Rectal smooth muscle tissue (tissue), 1 donor: ENCODE results near the gene MAPK9.

Experiments used
- H3K27ac ChIP-seq: one replicate; pipeline ENCODE4 v1.7.0; 2013; ENCODE audit warnings: low read depth, low read length, inconsistent platforms
- H3K27me3 ChIP-seq: one replicate; pipeline ENCODE4 v1.7.0; 2013; ENCODE audit warnings: low read length; ENCODE audit not compliant: control insufficient read depth, insufficient read depth
- H3K36me3 ChIP-seq: one replicate; pipeline ENCODE4 v1.7.0; 2013; ENCODE audit warnings: low read length; ENCODE audit not compliant: control insufficient read depth, insufficient read depth
- H3K4me1 ChIP-seq: one replicate; pipeline ENCODE4 v1.7.0; 2013; ENCODE audit warnings: low read length; ENCODE audit not compliant: control insufficient read depth, insufficient read depth
- H3K4me3 ChIP-seq: one replicate; pipeline ENCODE4 v1.7.0; 2013; ENCODE audit warnings: low read length
- H3K9ac ChIP-seq: one replicate; pipeline ENCODE4 v1.7.0; 2013; ENCODE audit warnings: low read length

The MAPK9 gene

GRCh38 chr5:180201051-180201987, 90.6 kb downstream of the MAPK9 start:
- Histone ChIP-seq H3K27ac (no peak overlapping the region), H3K36me3 (no peaks in the 10 kb centered on the region), H3K4me3 (no peak overlapping the region), H3K9ac (no peak overlapping the region), H3K4me1 (no peaks in the 10 kb centered on the region), H3K27me3 (no peaks in the 10 kb centered on the region)

- H3K4me1 ChIP-seq: no peaks in the 10 kb centered on the region
- H3K4me3 ChIP-seq: no peak overlapping the region
- no peak overlapping the region for H3K9ac ChIP-seq
- no peak overlapping the region for H3K27ac ChIP-seq
- H3K36me3 ChIP-seq: no peaks in the 10 kb centered on the region
- H3K27me3 ChIP-seq: no peaks in the 10 kb centered on the region
Observed at GRCh38 chr5:180199390-180199789, 92.5 kb downstream of the MAPK9 start.

- Histone ChIP-seq H3K36me3 (no peaks in the 10 kb centered on the region), H3K9ac (no peak overlapping the region), H3K27ac (no peak overlapping the region), H3K4me1 (no peaks in the 10 kb centered on the region), H3K4me3 (no peak overlapping the region), H3K27me3 (no peaks in the 10 kb centered on the region)
Observed at GRCh38 chr5:180198208-180198607, 93.7 kb downstream of the MAPK9 start.

- H3K27me3 ChIP-seq: no peaks in the 10 kb centered on the region
- no peaks in the 10 kb centered on the region for H3K36me3 ChIP-seq
- H3K4me3 ChIP-seq: no peak overlapping the region
- no peak overlapping the region for H3K9ac ChIP-seq
- no peaks in the 10 kb centered on the region for H3K4me1 ChIP-seq
- no peak overlapping the region for H3K27ac ChIP-seq
Observed at GRCh38 chr5:180197016-180197702, 94.7 kb downstream of the MAPK9 start.

- Histone ChIP-seq H3K27me3 (no peaks in the 10 kb centered on the region), H3K4me3 (no peak overlapping the region), H3K27ac (no peak overlapping the region), H3K4me1 (no peaks in the 10 kb centered on the region), H3K36me3 (no peaks in the 10 kb centered on the region), H3K9ac (no peak overlapping the region)
Observed at GRCh38 chr5:180194410-180195345, 97.2 kb downstream of the MAPK9 start.

GRCh38 chr5:180193749-180194375, 98.0 kb downstream of the MAPK9 start:
- no peak overlapping the region for H3K9ac ChIP-seq
- no peaks in the 10 kb centered on the region for H3K27me3 ChIP-seq

GRCh38 chr5:180191716-180192115, 100.2 kb downstream of the MAPK9 start:
- H3K9ac ChIP-seq: no peak overlapping the region
- H3K4me3 ChIP-seq: no peak overlapping the region
- no peak overlapping the region for H3K27ac ChIP-seq
- no peaks in the 10 kb centered on the region for H3K27me3 ChIP-seq
- H3K4me1 ChIP-seq: no peaks in the 10 kb centered on the region
- H3K36me3 ChIP-seq: no peaks in the 10 kb centered on the region

More at GRCh38 chr5:180193749-180194375, 98.0 kb downstream of the MAPK9 start:
- Histone ChIP-seq H3K27ac (no peak overlapping the region), H3K4me1 (no peaks in the 10 kb centered on the region), H3K36me3 (no peaks in the 10 kb centered on the region), H3K4me3 (no peak overlapping the region)

GRCh38 chr5:180187767-180188166, 104.1 kb downstream of the MAPK9 start:
- Histone ChIP-seq H3K9ac (no peak overlapping the region), H3K4me3 (no peak overlapping the region), H3K36me3 (no peaks in the 10 kb centered on the region), H3K4me1 (no peaks in the 10 kb centered on the region), H3K27me3 (no peaks in the 10 kb centered on the region), H3K27ac (no peak overlapping the region)
